Renal cortex interstitium (tissue), 11 donors: ENCODE data around the gene TIGIT. TPM values are rescaled to one million over a fixed set of nuclear protein-coding genes. Genes with fewer than 3 reads are reported as not detected.

ENCODE experiments used
- DNase-seq, 11 donors: peaks; one replicate each; pipeline ENCODE4 v3.0.0-alpha.2; 2013; ENCODE audit warnings: low read depth in 9 of 11, low spot score in 4 of 11; ENCODE audit errors: extremely low read depth in 1 of 11
- polyA plus RNA-seq, 3 donors: library from polyadenylated mRNA; unstranded; fragments of 120-200 nt; gene quantifications; one replicate each; pipeline ENCODE4 v1.2.1, GENCODE V29; 2013; ENCODE audit not compliant: insufficient read length in 3 of 3

The TIGIT gene
- polyA plus RNA-seq, 3 donors = 0.09 to 0.20 (median 0.11) TPM

- no peak for DNase-seq
Measured at GRCh38 chr3:114338651-114339357, 45.0 kb downstream of the TIGIT start.

DNA sequence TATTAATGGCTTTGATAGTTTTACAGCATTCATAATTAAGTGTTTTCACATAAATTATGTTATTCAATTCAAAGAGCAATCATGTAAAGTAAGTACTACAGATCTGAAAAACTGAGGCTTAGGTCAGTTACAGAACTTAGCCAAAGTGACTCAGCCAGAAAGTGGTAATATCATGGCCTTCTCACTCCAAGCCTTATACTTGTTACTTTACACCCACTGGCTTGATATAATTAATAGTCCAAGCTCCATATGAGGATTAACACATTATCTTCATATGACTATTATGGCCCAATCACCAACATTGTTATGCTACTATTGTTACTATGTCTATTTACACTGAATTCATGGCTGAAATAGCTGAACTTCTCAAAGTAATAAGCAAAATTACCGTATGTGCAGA is 50.7 kb downstream of the TIGIT start:
- DNase-seq = no peak

- no peak for DNase-seq
Measured at GRCh38 chr3:114350271-114350670, 56.4 kb downstream of the TIGIT start.

GRCh38 chr3:114350690-114351089 is 56.9 kb downstream of the TIGIT start:
- DNase-seq = no peak

GRCh38 chr3:114351123-114351821 is 57.4 kb downstream of the TIGIT start:
- no peak for DNase-seq

- no peak for DNase-seq
Measured at GRCh38 chr3:114351822-114352145, 58.0 kb downstream of the TIGIT start.

- no peak for DNase-seq
Measured at GRCh38 chr3:114355653-114356052, 61.8 kb downstream of the TIGIT start.

- no peak for DNase-seq
Measured at GRCh38 chr3:114356066-114356465, 62.2 kb downstream of the TIGIT start.

GRCh38 chr3:114356525-114356924 is 62.7 kb downstream of the TIGIT start:
- no peak for DNase-seq

Other genes with a start within 250 kb of the TIGIT start
- gene CCDC191, start 237.5 kb upstream of the TIGIT start, polyA plus RNA-seq = 10 to 100 TPM; 13.6 to 29.4 (median 18.2) TPM
- 10 to 100 TPM; 25.9 to 35.8 (median 28.9) TPM for gene QTRT2, start 237.3 kb upstream of the TIGIT start, polyA plus RNA-seq
- gene DRD3, start 115.0 kb upstream of the TIGIT start, polyA plus RNA-seq = not detected
- under 1 TPM in 1 of 3 donors, not detected in 2; 0.11 TPM for gene ZNF80, start 56.5 kb upstream of the TIGIT start, polyA plus RNA-seq